ENCODE results near the gene BMPR2. TPM values are rescaled to one million over a fixed set of nuclear protein-coding genes. Genes with fewer than 3 reads are reported as not detected.

Gene BMPR2
- total RNA-seq, 1 experiment from 2014 or later, result 12.8 TPM

DNA sequence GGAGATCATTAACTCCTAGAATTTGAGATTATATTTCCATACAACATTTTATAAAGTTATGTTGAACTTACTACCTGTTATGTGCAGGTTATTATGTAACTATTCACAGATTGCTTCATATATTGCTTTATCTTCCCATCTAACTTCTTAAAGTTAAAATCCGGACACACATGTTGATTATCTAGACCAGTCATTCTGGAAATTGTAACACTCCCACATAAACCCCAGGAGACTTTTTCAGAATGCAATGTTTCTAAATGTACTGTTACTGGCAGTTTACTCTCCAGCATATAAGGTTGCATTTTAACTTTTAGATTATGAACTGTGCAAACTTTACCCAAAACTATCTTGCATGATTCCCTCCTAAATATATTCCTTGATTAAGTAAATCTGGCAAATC is 188.1 kb downstream of the BMPR2 start:
- Histone ChIP-seq H3K79me2 (ENCODE audit: insufficient read depth, low read length) (no peaks in the 10 kb centered on the region), H3K4me1 (ENCODE audit: control insufficient read depth in 1 of 2, insufficient read depth in 2 of 2, low read length in 2 of 2) (no peaks in the 10 kb centered on the region), H3K9me3 (ENCODE audit: control insufficient read depth in 1 of 2, insufficient read depth in 1 of 2, low read depth in 1 of 2, low read length in 2 of 2) (no peaks in the 10 kb centered on the region), H3K9ac (ENCODE audit: low read length) (no peak overlapping the region), H3K27ac (ENCODE audit: low read depth, low read length) (no peak overlapping the region), H3K9me2 (ENCODE audit: insufficient read depth) (no peaks in the 10 kb centered on the region), H2AFZ (ENCODE audit: low read depth, low read length, poor library complexity, severe bottlenecking) (no peak overlapping the region), H3K27me3 (ENCODE audit: insufficient read depth, low read length) (no peaks in the 10 kb centered on the region), H4K20me1 (ENCODE audit: insufficient read depth) (no peaks in the 10 kb centered on the region), H3K4me3 (replicated peaks in 1 of 2; ENCODE audit: low read depth in 1 of 2, low read length in 2 of 2) (no peak overlapping the region), H3K36me3 (ENCODE audit: control insufficient read depth in 1 of 2, insufficient read depth in 2 of 2, low read length in 2 of 2) (no peaks in the 10 kb centered on the region), H3K4me2 (ENCODE audit: low read length) (no peak overlapping the region)
- no TSS peak for BruUV-seq (replicated peaks)
- ATAC-seq (no peak), DNase-seq (ENCODE audit: low read depth, low spot score) (no peak)
- TF ChIP-seq POLR2A (IDR thresholded peaks at IDR 0.05; ENCODE audit: borderline replicate concordance, extremely low read depth, insufficient read depth, insufficient read length) (no peak), CTCF (IDR thresholded peaks at IDR 0.05 in 2 of 3, conservative IDR thresholded peaks at IDR 0.05 in 1 of 3; ENCODE audit: borderline replicate concordance in 1 of 3, insufficient read depth in 1 of 3, low read depth in 2 of 3, low read length in 2 of 3) (no peak), ELF1 (IDR thresholded peaks at IDR 0.05; ENCODE audit: borderline replicate concordance, low read depth) (no peak), EZH2phosphoT487 (IDR thresholded peaks at IDR 0.05; ENCODE audit: borderline replicate concordance) (no peak), ATF3 (IDR thresholded peaks at IDR 0.05) (no peak), CEBPB (IDR thresholded peaks at IDR 0.05; ENCODE audit: low read depth) (no peak), SP1 (IDR thresholded peaks at IDR 0.05; ENCODE audit: low read depth) (no peak), ZNF274 (IDR thresholded peaks at IDR 0.05; ENCODE audit: low read depth, low read length) (no peak), SIN3A (IDR thresholded peaks at IDR 0.05; ENCODE audit: low read depth) (no peak), EZH2 (IDR thresholded peaks at IDR 0.05) (no peak), ZBTB33 (IDR thresholded peaks at IDR 0.05; ENCODE audit: extremely low read depth, insufficient replicate concordance, low read length) (no peak), YY1 (IDR thresholded peaks at IDR 0.05; ENCODE audit: extremely low read depth, insufficient replicate concordance, low read depth, low read length) (no peak)
- intact Hi-C loops (cut with micrococcal nuclease), result no loop called here
- ChIA-PET POLR2A (no interaction called here), RAD21 (ENCODE audit: low non-redundant PET in 1 of 2, low total read pairs in 2 of 2, uncharacterized antibody in 2 of 2, unreplicated experiment in 2 of 2) (no interaction called here), CTCF (no interaction called here)

Data from HCT116 (cell line).